Stimulated activated CD8-positive, alpha-beta memory T cell treated with anti-CD3 and anti-CD28 coated beads, Interleukin-7, amount 100 ng/mL, for 48 hours (primary cell): ENCODE results near the gene SF3A1.

ENCODE experiments used
- DNase-seq, 2 donors: peaks; one replicate each; pipeline ENCODE4 v3.0.0-alpha.2; 2020; ENCODE audit warnings: low read depth in 1 of 2; ENCODE audit errors: extremely low read depth in 1 of 2

Gene SF3A1

DNA sequence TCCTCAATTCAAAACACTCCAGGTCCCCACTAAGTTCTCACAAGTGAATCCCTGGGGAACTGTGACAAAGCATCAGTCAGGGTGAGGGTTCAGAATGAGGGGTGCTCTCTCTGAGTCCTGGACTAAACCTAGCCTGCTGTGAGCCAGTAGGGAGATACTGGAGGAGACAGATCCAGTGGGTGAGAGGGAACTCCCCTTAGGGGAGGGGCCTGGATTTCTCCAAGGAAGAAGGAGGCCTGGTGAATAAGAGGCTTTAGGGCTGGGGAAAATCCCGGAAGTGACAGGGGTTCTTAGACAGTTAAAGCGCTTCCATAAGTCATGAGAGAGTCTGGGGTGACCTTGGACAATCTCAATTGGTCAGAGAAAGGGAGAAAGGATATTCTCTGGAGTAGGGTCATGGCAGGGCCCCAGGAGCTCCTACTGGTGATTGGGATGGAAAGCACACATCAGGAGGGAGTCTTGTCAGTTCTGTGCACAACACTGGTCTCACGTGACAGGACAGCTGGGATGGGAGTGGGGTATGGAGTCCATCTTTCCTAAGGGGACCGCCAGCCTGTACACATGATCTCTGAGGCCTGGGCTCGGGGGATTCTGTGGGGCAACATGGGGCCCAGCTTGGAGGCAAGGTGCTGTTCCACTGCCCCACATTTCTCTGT, 31.5 kb downstream of the SF3A1 start:
- DNase-seq: no peak

DNA sequence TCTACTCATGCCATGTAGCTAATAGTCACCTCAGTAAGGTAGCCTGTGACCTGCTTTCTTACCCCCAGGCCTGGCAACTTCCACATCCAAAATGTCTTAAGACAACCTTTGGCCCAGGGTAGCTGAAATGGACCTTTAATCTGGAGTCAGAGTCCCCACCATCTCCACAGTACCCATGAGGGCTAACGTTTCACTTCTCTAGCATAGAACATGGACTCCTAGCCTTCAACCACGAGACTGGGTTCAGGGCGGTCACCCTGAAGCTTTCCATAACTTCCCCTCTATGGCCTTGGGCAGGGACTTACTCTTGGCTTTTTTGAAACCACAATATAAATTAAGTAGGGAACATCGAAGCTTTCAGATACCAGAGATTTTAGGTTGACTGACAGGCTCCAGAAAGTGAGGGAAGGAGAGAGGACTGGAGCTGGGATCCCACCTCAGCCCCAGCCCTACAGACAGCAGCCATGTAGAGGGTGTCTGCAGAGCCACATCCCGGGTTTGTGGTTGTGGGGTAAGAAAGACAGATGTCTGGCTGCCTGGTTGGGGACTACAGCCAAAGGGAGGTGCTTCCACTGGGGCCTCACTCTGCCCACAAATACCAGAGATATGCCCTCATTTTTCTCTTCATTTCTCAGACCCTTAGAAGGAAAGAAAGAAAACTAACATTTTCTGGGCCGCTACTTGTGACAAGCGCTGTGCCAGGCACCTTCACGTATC, 32.5 kb downstream of the SF3A1 start:
- no peak for DNase-seq

DNA sequence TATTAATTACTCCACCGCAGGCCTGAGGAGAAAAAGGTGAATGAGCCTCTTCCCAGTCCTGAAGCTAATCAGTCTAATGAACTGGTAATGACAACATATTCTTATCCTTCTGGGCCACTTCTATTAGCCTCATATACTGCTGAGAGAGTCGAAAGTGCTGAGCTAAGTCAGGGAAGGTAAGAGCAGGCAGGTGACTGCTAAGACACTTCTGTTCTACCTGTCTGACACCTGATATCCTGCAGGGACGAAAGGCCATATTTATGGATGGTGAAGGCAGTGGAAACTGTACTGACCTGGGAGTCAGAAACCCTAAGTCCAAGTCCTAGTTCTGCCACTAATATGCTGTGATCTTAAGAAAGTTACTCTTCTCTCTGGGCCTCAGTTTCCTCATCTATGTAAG, 33.4 kb downstream of the SF3A1 start:
- DNase-seq: no peak

DNA sequence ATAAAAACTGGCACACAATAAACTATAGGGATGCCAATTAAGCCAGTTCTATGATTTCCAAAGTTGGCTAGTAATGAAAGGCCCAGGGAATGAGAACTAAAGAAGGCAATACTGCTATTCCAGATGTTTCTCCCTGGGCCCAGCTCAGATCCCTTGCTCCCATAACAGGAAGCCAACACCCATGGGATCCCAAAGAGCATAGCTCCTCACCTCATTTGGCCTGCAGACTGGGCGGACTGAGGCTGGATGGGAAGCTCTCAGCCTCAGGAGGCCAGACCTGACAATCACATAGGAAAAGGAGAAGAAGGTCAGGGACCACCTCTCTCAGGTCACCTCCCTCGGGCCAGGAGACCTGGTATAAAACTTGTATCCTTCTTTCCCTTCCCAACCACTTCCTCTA, 35.2 kb downstream of the SF3A1 start:
- no peak for DNase-seq

DNA sequence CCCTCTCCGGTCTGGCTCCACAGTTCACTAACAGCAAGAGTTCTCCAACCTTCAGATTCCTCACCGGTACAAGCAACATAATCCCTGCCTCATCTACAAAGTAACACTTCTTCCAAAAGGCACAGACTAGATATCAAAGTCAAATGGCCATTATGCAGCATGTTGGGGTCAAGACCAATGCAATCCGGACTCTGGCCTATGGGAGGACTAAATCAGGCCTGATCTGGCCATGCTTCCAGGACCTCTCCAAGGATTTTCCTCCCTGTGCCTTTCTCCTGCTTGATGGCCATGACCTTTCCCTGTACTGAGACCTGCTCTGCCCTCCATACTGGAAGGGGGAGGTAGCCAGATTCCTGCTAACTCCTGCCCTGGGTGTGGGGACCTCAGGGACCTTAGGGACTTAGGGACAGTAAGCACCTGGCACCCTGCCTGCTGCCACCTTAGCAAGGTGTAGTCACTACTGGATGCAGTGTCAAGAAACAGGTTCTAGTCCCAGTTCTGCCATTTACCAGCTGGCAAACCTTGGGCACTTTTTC, 36.6 kb downstream of the SF3A1 start:
- DNase-seq: no peak

DNA sequence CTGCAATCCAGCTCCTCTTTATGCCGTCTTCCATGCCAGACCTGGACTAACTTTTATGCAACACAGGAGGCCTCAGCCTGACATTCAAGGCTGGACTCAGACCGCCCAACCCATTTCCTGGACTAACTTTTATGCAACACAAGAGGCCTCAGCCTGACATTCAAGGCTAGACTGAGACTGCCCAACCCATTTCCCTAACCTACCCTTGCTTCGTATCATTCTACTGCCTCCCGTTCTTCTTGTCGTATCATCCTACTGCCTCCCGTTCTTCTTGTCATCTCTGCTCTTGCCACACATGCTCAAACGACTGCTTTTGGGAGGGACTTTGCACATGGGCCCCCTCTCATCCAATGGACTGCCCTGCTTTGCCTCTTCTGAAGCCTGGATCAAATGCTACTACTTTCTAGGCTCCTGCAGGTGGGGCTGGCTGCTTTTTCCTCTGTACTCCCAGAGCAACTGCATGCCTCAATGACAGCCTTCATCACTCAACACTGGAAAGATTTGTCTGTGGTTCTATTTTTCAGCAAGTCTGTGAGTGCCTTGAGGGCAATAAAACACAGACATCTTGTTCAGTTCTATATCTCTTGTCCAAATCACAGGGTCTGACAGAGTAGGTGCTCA, 37.8 kb downstream of the SF3A1 start:
- no peak for DNase-seq

DNA sequence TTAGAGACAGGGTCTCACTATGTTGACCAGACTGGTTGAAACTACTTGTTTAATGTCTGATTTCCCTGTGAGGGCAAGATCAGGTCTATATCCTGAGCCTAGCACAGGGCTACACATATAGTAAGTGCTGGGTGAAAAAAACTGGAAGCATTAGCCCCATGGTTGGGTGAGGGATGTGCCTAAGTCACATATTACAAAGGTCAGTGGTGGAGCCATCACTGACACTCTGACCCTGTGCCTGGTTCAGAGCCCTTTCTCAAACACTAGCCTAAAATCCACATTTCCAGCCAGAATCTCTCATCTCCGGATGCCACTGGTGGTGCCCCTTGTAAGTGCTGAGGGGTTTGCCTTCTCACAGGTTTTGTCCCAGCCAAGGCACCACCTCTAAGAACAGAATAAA, 38.9 kb downstream of the SF3A1 start:
- no peak for DNase-seq

DNA sequence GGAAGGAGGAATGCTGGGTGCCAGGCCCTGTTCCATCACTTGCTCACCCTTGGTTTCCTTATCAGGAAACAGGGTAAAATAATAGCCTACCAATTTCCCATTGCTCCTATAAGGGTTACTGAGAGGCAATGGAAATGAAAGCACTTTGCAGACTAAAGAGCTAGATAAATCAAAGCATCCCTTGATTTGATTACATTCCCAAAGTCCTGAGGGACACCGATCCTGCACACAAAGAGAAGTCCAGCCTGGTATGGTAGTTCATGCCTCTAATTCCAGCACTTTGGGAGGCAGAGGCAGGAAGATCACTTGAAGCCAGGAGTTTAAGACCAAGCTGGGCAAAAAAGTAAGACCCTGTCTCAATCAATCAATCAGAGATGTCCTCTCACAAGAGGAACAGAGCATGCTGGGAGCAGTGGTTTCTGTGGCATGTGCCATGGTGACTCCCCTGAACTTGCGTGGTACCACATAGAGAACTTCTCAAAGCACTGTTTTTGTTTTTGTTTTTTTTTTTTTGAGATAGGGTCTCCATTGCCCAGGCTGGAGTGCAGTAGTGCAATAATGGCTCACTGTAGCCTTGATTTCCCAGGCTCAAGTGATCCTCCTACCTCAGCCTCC, 40.6 kb downstream of the SF3A1 start:
- DNase-seq: no peak

DNA sequence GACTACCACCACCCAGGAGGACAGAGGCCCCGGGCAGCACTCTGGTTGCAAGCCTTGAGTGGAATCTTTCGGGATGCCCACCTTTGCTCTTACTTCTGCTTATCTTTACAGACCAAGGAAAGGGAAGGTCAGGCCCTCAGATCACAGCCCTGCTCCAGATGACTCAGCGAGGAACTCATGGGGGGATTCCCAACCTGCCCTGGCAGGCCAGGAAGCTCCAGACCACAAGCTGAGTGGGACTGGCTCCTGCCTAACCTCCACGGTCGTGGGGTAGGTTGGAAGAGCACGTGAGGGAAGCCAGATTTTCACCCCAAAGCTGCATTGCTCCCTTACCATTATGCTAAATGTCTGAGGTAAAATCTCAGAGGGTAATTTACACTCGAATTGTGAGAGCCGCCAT, 41.8 kb downstream of the SF3A1 start:
- DNase-seq: peak; percentile 31 to 46

DNA sequence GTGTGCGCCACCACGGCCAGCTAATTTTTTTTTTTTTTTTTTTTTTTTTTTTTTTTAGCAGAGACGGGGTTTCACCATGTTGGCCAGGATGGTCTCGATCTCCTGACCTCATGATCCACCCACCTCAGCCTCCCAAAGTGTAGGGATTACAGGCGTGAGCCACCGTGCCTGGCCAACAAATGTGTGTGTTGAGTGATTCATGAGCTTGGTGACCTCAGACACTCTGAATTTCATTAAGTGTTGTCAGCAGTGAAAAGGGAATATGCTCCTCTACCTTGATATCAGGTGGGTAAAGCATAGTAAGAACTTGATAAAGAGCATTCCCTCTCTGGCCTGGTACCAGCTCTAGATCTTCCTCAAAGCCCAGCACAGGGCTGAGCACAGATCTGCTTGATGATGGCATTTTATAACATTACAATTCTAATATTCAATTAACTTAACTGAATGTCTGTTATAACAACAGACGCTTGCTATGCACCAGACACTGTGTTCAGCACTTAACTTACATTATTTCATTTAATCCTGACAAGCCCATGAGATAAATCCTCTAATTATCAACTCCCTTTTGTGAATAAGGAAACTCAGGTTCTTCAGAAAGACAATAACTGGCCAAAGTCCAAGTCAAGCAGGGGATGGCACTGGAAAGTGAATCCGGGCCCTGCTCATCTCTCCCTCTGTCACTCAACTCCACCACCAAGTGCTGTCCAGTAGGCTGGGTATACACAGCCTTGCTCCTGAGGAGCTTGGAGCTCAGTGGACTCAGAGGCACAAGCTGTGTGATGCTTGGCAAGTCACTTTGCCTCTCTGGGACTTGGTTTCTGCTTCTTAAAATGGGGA, 42.9 kb downstream of the SF3A1 start:
- DNase-seq: no peak

DNA sequence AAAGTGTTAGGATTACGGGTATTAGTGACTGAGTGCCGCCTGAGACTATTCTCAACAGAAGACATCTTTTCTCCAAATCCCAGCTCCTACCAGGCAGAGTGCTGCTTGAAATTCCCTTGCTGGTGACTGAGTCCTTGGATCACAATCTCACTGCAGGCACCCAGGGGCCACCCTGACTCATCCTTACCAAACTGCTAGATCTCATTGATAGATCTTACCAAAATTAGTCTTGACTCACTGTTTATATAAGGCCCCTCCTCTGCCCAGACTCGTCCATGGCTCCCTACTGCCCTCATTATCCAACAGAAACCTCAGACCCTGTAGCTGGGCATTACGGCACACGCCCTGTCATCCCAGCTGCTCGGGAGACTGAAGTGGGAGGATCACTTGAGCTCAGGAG, 44.6 kb downstream of the SF3A1 start:
- no peak for DNase-seq

DNA sequence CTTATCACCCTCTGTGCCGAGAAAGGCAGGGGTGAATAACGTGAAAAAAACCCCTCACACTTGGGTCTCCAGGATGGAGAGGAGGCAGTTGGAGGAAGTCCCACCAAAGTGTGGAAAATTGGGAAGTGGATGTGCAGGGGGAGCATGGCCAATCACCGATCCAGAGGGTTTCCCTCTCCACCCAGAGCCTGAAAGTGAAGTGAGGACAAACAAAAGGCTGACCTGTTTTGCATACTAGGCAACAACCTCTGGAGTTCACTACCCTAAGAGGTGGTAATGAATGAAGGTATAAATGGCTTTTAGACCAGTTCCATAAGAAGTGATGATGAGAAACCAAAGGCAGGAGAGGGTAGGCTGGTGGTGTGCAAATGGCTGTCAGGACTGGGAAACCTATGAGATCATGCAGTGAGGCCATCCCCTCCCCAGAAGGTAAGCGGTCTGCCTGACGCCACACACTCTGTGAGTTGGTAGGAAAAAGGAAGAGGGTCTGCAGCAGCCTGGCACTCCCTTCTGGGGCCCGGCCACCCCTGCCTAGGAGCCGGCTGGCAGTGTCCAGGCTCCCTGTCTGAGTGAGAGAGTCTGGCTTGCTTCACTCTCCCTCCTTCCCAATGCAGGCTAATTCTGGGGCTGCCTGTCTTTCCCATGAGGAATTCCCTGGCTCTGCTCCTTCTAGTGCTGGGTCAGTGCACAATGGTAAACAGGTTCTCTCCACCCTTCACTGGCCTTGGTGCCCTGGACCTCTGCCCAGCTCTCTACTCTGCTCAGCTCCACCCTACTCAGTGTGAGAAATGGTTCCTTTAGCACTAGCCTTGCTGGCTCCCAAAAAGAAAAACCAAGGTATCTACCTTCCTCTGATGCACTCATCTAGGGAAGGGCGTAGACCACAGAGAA, 45.6 kb downstream of the SF3A1 start:
- DNase-seq: no peak

DNA sequence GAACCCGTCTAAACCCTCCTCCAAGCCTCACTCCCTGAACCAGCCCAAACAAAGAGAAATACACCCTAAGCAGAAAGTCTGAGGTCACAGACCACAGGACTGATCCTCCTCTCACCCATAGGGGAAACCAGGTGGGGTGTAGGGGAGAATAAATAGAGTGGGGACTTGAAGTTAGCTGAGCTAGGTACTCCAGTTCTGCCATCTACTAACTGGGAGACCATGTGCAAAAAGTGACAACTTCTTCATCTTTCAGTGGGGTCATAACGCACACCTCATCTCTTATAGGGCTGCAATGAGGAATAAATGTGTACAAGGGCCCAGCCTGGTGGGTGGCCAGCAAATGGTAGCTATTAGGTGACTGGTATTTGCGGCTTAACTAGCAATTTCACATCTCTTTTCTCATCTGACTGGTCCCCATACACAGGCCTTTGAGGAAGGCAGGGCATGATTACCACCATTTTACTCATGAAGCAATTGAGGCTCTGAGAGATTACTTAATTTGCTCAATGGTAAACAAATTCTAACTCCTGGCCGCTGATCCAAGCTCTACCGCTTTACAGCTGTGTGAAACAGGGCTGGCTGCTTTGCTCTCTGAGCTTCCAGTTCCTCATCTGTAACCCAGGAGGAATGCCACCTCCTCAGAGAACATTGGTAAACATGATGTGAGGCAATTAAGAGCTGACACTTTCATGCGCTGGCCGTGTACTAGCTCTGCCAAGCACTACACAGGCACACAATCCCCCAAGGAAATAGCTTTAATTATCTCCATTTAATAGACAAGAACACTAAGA, 46.5 kb downstream of the SF3A1 start:
- no peak for DNase-seq

DNA sequence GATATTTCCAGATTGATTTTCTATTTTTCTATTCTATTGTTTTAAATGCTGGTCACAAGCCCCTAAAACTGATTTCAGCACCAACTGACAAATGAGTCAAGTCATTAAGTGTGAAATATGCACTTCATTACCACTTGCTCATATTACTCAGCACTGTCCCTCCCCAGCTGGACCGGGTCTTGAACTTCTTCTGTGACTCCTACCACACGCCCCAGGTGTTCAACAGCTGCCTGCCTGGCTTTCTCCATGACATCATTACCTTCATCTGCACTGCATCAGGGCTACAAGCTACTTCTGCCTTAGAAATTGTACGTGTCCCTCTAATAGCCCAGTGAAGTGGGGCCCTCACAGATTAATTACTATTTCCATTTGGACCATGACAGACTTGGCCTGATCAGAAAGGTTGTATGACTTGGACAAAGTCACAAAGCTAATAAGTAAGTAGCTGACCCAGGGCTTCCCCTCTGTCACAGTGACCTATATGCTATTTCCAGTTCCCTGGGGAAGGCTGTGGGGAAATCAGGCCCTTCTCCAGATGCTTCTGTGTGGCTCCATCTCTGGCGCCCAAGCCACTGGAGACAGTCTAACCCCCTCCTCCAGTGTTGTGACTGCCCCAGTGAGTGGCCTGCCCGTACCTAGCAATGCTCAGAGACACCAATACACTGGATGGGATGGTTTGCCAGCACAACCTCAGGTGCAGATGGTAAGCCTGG, 48.0 kb downstream of the SF3A1 start:
- no peak for DNase-seq

DNA sequence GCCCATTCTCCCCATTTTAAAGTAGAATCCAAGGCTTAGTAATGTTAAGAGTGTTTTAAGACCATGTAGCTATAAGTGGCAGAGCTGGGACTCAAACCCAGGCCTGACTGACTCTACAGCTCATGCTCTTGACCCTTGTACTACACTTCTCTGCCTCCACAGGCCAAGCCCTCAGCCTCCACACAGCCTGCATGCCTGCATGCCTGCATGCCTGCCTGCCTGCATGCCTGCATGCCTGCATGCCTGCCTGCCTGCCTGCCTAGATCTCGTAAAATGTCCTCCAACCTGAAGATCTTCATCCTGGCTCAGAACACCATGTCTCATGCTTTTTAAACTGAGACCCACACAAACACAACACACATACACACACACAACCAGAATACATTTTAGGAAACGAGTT, 48.6 kb downstream of the SF3A1 start:
- no peak for DNase-seq

DNA sequence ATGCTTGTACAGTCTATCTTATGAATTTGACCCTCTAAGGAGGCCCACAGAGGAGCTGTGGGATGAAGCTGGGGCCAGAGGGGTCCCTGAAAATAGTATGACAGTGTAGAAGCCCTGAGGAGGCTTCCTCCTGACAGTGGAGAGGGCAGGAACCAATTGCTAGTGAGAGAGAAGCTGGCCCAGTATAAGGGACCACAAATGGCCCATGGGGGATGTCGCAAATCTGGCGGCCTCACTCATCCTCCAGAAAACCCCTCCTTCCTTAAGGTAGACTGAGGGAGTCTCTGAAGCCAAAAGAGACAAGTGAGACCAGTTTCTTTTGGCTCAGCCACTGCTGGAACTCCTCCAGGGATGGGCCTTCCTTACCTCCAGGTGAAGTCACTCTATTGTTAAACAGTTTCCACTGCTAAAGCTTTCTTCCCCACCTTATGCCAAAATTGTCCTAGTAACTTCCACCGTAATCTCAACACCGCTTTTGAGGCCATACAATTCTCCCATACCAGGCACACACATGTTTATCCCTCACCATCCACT, 49.6 kb downstream of the SF3A1 start:
- no peak for DNase-seq

DNA sequence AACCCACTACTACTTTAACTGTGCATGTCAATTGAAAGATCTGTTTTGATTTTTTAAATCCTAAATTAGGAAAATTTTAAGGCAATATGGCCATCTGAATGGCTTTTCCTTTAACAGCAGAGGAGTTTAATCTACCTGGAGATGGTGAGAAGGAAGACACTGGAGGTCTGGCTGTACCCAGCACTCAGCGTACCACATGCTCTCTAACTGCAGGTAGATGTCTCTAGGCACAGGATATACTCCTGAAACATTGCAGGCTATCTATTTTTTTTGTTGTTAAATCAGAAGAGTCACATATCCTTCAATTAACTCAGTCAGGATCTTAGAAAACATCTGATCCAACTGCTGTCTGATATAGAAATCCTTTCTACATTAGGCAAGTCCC, 50.1 kb downstream of the SF3A1 start:
- no peak for DNase-seq
